ENCODE data around the gene RPP21.

DNA sequence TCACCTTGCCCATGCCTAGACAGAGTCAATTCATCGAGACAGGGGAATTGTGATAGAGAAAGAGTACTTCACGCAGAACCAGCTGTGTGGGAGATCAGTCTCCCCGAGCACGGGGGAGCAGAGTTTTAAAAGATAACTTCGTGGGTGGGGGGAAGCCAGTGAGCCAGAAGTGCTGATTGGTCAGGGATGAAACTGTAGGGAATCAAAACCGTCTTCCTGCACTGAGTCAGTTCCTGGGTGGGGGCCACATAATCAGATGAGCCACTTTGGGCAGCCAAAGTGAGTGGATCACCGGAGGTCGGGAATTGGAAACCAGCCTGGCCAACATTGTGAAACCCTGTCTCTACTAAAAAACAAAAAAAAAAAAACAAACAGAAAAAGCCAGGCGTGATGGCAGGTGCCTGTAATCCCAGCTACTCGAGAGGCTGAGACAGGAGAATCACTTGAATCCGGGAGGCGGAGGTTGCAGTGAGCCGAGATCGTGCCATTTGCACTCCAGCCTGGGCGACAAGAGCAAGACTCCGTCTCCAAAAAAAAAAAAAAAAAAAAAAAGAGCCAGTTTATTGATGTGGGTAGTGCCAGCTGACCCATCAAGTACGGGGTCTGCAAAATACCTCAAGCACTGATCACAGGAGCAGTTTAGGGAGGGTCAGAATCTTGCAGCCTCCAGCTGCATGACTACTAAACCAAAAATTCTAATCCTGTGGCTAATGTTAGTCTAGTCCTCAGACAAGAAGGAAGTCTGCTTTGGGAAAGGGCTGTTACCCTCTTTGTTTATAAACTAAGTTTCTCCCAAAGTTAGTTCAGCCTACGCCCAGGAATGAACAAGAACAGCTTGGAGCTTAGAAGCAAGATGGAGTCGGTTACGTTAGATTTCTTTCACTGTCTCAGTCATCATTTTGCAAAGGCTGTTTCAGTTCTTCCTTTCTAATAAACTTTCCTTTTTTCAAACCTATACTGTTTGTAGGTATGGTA lies 22.1 kb upstream of the RPP21 start:
- TF ChIP-seq, protein P1, sequence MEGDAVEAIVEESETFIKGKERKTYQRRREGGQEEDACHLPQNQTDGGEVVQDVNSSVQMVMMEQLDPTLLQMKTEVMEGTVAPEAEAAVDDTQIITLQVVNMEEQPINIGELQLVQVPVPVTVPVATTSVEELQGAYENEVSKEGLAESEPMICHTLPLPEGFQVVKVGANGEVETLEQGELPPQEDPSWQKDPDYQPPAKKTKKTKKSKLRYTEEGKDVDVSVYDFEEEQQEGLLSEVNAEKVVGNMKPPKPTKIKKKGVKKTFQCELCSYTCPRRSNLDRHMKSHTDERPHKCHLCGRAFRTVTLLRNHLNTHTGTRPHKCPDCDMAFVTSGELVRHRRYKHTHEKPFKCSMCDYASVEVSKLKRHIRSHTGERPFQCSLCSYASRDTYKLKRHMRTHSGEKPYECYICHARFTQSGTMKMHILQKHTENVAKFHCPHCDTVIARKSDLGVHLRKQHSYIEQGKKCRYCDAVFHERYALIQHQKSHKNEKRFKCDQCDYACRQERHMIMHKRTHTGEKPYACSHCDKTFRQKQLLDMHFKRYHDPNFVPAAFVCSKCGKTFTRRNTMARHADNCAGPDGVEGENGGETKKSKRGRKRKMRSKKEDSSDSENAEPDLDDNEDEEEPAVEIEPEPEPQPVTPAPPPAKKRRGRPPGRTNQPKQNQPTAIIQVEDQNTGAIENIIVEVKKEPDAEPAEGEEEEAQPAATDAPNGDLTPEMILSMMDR (IDR thresholded peaks at IDR 0.05; ENCODE audit: insufficient read depth, low read length, poor library complexity, severe bottlenecking): no peak
- no peak for TF ChIP-seq EZH2phosphoT487 (conservative IDR thresholded peaks at IDR 0.05; ENCODE audit: low read length)

Measured in SU-DHL-6 (cell line).